H9 (cell line): ENCODE results near the gene KCNA5. TPM values are rescaled to one million over a fixed set of nuclear protein-coding genes. Genes with fewer than 3 reads are reported as not detected.

Experiments
- DNase-seq: peaks from one replicate; pipeline ENCODE4 v3.0.0-alpha.2; 2017
- H2AFZ ChIP-seq: one replicate; pipeline ENCODE4 v1.6.1; 2013; ENCODE audit warnings: mild to moderate bottlenecking, low read length, control low read depth, moderate library complexity
- H2AK5ac ChIP-seq: 2 replicates; pipeline ENCODE4 v1.6.1; 2013; ENCODE audit warnings: low read length, control low read depth, mixed read lengths; ENCODE audit not compliant: insufficient read length
- H2BK120ac ChIP-seq: one replicate; pipeline ENCODE4 v1.6.1; 2013; ENCODE audit warnings: low read depth, mild to moderate bottlenecking, low read length, control low read depth, inconsistent platforms; ENCODE audit not compliant: poor library complexity, severe bottlenecking
- H2BK12ac ChIP-seq: 2 replicates; pipeline ENCODE4 v1.6.1; 2013; ENCODE audit warnings: low read length, control low read depth, mixed read lengths, low read depth; ENCODE audit not compliant: insufficient read length
- H2BK15ac ChIP-seq: 2 replicates; pipeline ENCODE4 v1.6.1; 2013; ENCODE audit warnings: low read depth, low read length, control low read depth
- H2BK20ac ChIP-seq: one replicate; pipeline ENCODE4 v1.6.1; 2013; ENCODE audit warnings: low read depth, mild to moderate bottlenecking, low read length, control low read depth, inconsistent platforms; ENCODE audit not compliant: poor library complexity, severe bottlenecking
- H2BK5ac ChIP-seq: 2 replicates; pipeline ENCODE4 v1.6.1; 2013; ENCODE audit warnings: low read length, control low read depth, mixed read lengths; ENCODE audit not compliant: insufficient read length
- H3K14ac ChIP-seq: 2 replicates; pipeline ENCODE4 v1.6.1; 2013; ENCODE audit warnings: low read length, control low read depth; ENCODE audit not compliant: insufficient read depth
- H3K18ac ChIP-seq: 2 replicates; pipeline ENCODE4 v1.6.1; 2013; ENCODE audit warnings: low read depth, mild to moderate bottlenecking, mixed read lengths, low read length, control low read depth; ENCODE audit not compliant: insufficient read length
- H3K23ac ChIP-seq: 2 replicates; pipeline ENCODE4 v1.6.1; 2013; ENCODE audit warnings: low read length, control low read depth, mixed read lengths, low read depth; ENCODE audit not compliant: insufficient read length
- H3K23me2 ChIP-seq: 2 replicates; pipeline ENCODE4 v1.6.1; 2013; ENCODE audit warnings: low read depth, mild to moderate bottlenecking, mixed read lengths, low read length, control low read depth; ENCODE audit not compliant: insufficient read length, poor library complexity, severe bottlenecking
- H3K27ac ChIP-seq: 2 replicates; pipeline ENCODE4 v1.5.1; 2013; ENCODE audit warnings: low read length, control low read depth, mixed read lengths, low read depth; ENCODE audit not compliant: insufficient read length
- H3K27me3 ChIP-seq: 2 replicates; pipeline ENCODE4 v1.6.1; 2013; ENCODE audit warnings: low read length, control low read depth, inconsistent platforms; ENCODE audit not compliant: insufficient read depth
- H3K4ac ChIP-seq: 2 replicates; pipeline ENCODE4 v1.6.1; 2013; ENCODE audit warnings: low read depth, mild to moderate bottlenecking, control low read depth, inconsistent platforms, low read length, moderate library complexity
- H3K4me1 ChIP-seq: 2 replicates; pipeline ENCODE4 v1.6.1; 2013; ENCODE audit warnings: low read length, control low read depth, inconsistent platforms; ENCODE audit not compliant: insufficient read depth
- H3K4me2 ChIP-seq: 2 replicates; pipeline ENCODE4 v1.6.1; 2013; ENCODE audit warnings: low read length, control low read depth, mixed read lengths; ENCODE audit not compliant: insufficient read length, insufficient read depth
- H3K56ac ChIP-seq: 2 replicates; pipeline ENCODE4 v1.6.1; 2013; ENCODE audit warnings: low read depth, mild to moderate bottlenecking, mixed read lengths, low read length, control low read depth; ENCODE audit not compliant: insufficient read length
- H3K79me1 ChIP-seq: 2 replicates; pipeline ENCODE4 v1.6.1; 2013; ENCODE audit warnings: low read depth, mild to moderate bottlenecking, moderate library complexity, low read length, control low read depth, inconsistent platforms; ENCODE audit not compliant: insufficient read depth, poor library complexity, severe bottlenecking
- H3K79me2 ChIP-seq: 2 replicates; pipeline ENCODE4 v1.6.1; 2013; ENCODE audit warnings: low read length, control low read depth, inconsistent platforms; ENCODE audit not compliant: insufficient read depth
- H3K9ac ChIP-seq: 2 replicates; pipeline ENCODE4 v1.6.1; 2013; ENCODE audit warnings: low read length, control low read depth, mixed read lengths; ENCODE audit not compliant: insufficient read length; ENCODE audit errors: extremely low read depth
- H3K9me3 ChIP-seq: one replicate; pipeline ENCODE4 v1.6.1; 2013; ENCODE audit warnings: low read depth, low read length, inconsistent platforms; ENCODE audit not compliant: control insufficient read depth
- H3T11ph ChIP-seq: one replicate; pipeline ENCODE4 v1.6.1; 2013; ENCODE audit warnings: mild to moderate bottlenecking, low read length, control low read depth, inconsistent platforms
- H4K20me1 ChIP-seq: one replicate; pipeline ENCODE4 v1.6.1; 2013; ENCODE audit not compliant: control insufficient read depth, insufficient read length, insufficient read depth
- H4K5ac ChIP-seq: 2 replicates; pipeline ENCODE4 v1.6.1; 2013; ENCODE audit warnings: low read depth, mild to moderate bottlenecking, mixed read lengths, low read length, control low read depth; ENCODE audit not compliant: insufficient read length
- H4K8ac ChIP-seq: replicated peaks from 2 replicates; pipeline ENCODE4 v1.6.1; 2013; ENCODE audit warnings: low read length, control low read depth, mixed read lengths, low read depth; ENCODE audit not compliant: insufficient read length
- H4K91ac ChIP-seq: 2 replicates; pipeline ENCODE4 v1.6.1; 2013; ENCODE audit warnings: low read depth, mild to moderate bottlenecking, moderate library complexity, mixed read lengths, low read length, control low read depth; ENCODE audit not compliant: insufficient read length
- H3K27ac Mint-ChIP-seq, 3 experiments: 2 replicates in 2 of 3; 3 replicates in 1 of 3; pipeline ENCODE4 v1.8.0; 2020 to 2021; ENCODE audit warnings: mixed read lengths in 3 of 3, mild to moderate bottlenecking in 1 of 3, moderate library complexity in 1 of 3
- H3K27me3 Mint-ChIP-seq: 2 replicates; pipeline ENCODE4 v1.8.0; 2021; ENCODE audit warnings: low read depth, mild to moderate bottlenecking, moderate library complexity, mixed read lengths
- H3K36me3 Mint-ChIP-seq, 3 experiments: 2 replicates in 2 of 3; 3 replicates in 1 of 3; pipeline ENCODE4 v1.8.0; 2020 to 2021; ENCODE audit warnings: low read depth in 3 of 3, mixed read lengths in 3 of 3; ENCODE audit not compliant: insufficient read depth in 1 of 3
- H3K4me1 Mint-ChIP-seq, 2 experiments: 2 replicates each; pipeline ENCODE4 v1.8.0; 2020; ENCODE audit warnings: mixed read lengths in 2 of 2
- H3K4me3 Mint-ChIP-seq, 2 experiments: 2 replicates in 1 of 2; 3 replicates in 1 of 2; pipeline ENCODE4 v1.8.0; 2020 to 2021; ENCODE audit warnings: mild to moderate bottlenecking in 2 of 2, mixed read lengths in 2 of 2, moderate library complexity in 1 of 2
- H3K9me3 Mint-ChIP-seq, 2 experiments: 2 replicates in 1 of 2; 3 replicates in 1 of 2; pipeline ENCODE4 v1.8.0; 2020; ENCODE audit warnings: mild to moderate bottlenecking in 2 of 2, mixed read lengths in 2 of 2, moderate library complexity in 1 of 2
- CTCF ChIP-seq: fragments of 200-600 bp; sonication (generic); conservative IDR thresholded peaks from 3 replicates; pipeline ENCODE4 v1.8.0; 2021; ENCODE audit warnings: antibody characterized with exemption, mild to moderate bottlenecking
- WGBS: extraction: QIAGEN DNeasy Blood & Tissue Kit; methylation state at CpG from one replicate; pipeline ENCODE4 v1.1.7; 2013; ENCODE audit warnings: missing lambda C conversion rate, low lambda C conversion rate, mixed read lengths; ENCODE audit not compliant: insufficient read length; ENCODE audit errors: extremely low coverage; 5-methylcytosine and 5-hydroxymethylcytosine counted together
- total RNA-seq: library from RNA; stranded (reverse); gene quantifications from 2 replicates; pipeline ENCODE4 v1.2.1, GENCODE V29; 2021

The KCNA5 gene
- total RNA-seq, 1 experiment from 2014 or later = 0.22 TPM

GRCh38 chr12:4994622-4995021 is 49.1 kb upstream of the KCNA5 start:
- H2BK5ac ChIP-seq = no peak overlapping the region
- Mint-ChIP-seq H3K27me3 (peaks cover 15% of the 10 kb centered on the region), H3K4me3 (no peak overlapping the region), H3K27ac (no peak overlapping the region), H3K9me3 (no peaks in the 10 kb centered on the region), H3K4me1 (peaks cover 19 to 24% of the 10 kb centered on the region in 2 experiments), H3K36me3 (no peaks in the 10 kb centered on the region)
- H3K4me2 ChIP-seq = no peak overlapping the region
- H2BK20ac ChIP-seq = no peak overlapping the region
- H2BK120ac ChIP-seq = no peak overlapping the region
- H3K23ac ChIP-seq = no peak overlapping the region
- H3K14ac ChIP-seq = no peak overlapping the region
- peak overlapping the region; percentile 46 for H3K18ac ChIP-seq
- no peak overlapping the region for H3T11ph ChIP-seq
- WGBS = no CpG with 5 or more reads among the region's 4 CpGs
- H3K4ac ChIP-seq = no peak overlapping the region
- no peaks in the 10 kb centered on the region for H3K23me2 ChIP-seq
- peaks cover 3% of the 10 kb centered on the region; the same call in 1 of the 2 replicates for H3K4me1 ChIP-seq
- H3K27ac ChIP-seq = no peak overlapping the region
- no peak overlapping the region for H3K9ac ChIP-seq
- H4K8ac ChIP-seq = no peak overlapping the region
- no peak overlapping the region for H4K5ac ChIP-seq
- no peak overlapping the region for H2AK5ac ChIP-seq
- no peaks in the 10 kb centered on the region for H3K9me3 ChIP-seq
- no peak overlapping the region for H2BK15ac ChIP-seq
- H3K27me3 ChIP-seq = no peaks in the 10 kb centered on the region
- no peaks in the 10 kb centered on the region for H3K79me1 ChIP-seq
- H2BK12ac ChIP-seq = no peak overlapping the region
- no peak for TF ChIP-seq CTCF
- no peak for DNase-seq
- H3K56ac ChIP-seq = no peak overlapping the region
- H4K91ac ChIP-seq = no peak overlapping the region
- H4K20me1 ChIP-seq = no peaks in the 10 kb centered on the region
- no peaks in the 10 kb centered on the region for H3K79me2 ChIP-seq
- H2AFZ ChIP-seq = no peak overlapping the region
